OCI-LY1 (cell line): ENCODE results near the gene STRBP.

Experiments
- CTCF ChIP-seq: fragments of 200-600 bp; sonication (generic), shearing (Covaris generic); IDR thresholded peaks from 2 replicates; pipeline ENCODE4 v1.5.1; 2017; ENCODE audit warnings: mild to moderate bottlenecking, antibody characterized with exemption, low read length, moderate library complexity, mixed read lengths
- EZH2 ChIP-seq: fragments of 200-600 bp; sonication (generic), shearing (Covaris generic); IDR thresholded peaks from 2 replicates; pipeline ENCODE4 v1.8.0; 2017; ENCODE audit warnings: borderline replicate concordance, mixed run types, mild to moderate bottlenecking, antibody characterized with exemption, low read length, moderate library complexity, mixed read lengths

GRCh38 chr9:123194023-123194422, 74.4 kb downstream of the STRBP start:
- TF ChIP-seq EZH2 (no peak), CTCF (no peak)
